HG02981 (cell line): ENCODE results near the gene MMP28.
A peak's percentile ranks its signal among the peaks of the same experiment; 100 is the strongest.

Source experiments
- ATAC-seq: cut with Tn5 transposase; IDR thresholded peaks from one replicate; pipeline ENCODE4 v1.9.1; 2021; ENCODE audit warnings: mild to moderate bottlenecking, moderate library complexity; ENCODE audit not compliant: unreplicated experiment

MMP28 gene, protein sequence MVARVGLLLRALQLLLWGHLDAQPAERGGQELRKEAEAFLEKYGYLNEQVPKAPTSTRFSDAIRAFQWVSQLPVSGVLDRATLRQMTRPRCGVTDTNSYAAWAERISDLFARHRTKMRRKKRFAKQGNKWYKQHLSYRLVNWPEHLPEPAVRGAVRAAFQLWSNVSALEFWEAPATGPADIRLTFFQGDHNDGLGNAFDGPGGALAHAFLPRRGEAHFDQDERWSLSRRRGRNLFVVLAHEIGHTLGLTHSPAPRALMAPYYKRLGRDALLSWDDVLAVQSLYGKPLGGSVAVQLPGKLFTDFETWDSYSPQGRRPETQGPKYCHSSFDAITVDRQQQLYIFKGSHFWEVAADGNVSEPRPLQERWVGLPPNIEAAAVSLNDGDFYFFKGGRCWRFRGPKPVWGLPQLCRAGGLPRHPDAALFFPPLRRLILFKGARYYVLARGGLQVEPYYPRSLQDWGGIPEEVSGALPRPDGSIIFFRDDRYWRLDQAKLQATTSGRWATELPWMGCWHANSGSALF

GRCh38 chr17:35795007-35795870 is at the start of gene MMP28:
Gene MMP28, minus strand, starts transcription at chr17:35795641. Its CDS starts 264 bp downstream, at chr17:35795377.
- no peak for ATAC-seq

DNA sequence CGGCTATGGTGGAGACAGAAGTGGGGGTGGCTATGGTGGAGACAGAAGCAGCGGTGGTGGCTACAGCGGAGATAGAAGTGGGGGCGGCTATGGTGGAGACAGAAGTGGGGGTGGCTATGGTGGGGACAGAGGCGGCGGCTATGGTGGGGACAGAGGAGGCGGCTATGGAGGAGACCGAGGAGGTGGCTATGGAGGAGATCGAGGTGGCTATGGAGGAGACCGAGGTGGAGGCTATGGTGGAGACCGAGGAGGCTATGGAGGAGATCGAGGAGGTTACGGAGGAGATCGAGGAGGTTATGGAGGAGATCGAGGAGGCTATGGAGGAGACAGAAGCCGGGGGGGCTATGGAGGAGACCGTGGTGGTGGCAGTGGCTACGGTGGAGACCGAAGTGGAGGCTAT is 49.1 kb upstream of the MMP28 start:
- ATAC-seq, result no peak

DNA sequence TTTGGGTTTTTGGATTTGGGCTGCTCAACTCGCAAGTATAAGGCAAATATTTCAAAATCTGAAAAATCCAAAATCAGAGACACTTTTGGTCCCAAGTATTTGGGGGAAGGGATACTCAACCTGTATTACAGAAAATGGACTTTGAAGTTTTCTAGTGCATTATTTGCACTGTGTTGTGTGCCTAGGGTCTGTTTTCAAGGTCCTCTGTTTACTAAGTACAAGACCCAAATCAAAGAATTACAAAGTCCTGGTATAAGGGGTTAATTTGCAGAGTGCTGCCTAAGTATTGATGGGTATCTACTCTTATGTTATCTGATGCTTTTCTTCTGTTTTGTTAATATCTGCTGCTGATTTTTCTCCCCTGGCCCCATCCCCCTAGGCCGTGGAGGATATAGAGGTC is 48.3 kb upstream of the MMP28 start:
- ATAC-seq, result no peak

DNA sequence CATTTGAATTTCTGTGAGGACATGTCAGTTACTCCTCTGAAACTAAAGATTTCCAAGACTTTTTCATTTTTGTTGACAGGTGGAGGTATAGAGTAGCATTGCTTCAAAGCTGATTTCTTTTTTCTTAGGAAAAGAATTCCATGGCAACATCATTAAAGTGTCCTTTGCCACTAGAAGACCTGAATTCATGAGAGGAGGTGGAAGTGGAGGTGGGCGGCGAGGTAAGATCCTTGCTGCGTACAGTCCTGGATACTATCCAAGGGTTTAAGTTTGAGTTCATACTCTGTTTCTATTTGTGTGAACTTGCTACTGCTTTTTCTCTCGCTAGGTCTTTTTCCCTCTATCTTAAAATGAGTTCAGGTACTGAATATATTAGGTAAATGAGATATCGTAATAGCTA is 46.8 kb upstream of the MMP28 start:
- ATAC-seq, result no peak

- no peak for ATAC-seq
Measured at GRCh38 chr17:35841505-35841904, 46.1 kb upstream of the MMP28 start.

DNA sequence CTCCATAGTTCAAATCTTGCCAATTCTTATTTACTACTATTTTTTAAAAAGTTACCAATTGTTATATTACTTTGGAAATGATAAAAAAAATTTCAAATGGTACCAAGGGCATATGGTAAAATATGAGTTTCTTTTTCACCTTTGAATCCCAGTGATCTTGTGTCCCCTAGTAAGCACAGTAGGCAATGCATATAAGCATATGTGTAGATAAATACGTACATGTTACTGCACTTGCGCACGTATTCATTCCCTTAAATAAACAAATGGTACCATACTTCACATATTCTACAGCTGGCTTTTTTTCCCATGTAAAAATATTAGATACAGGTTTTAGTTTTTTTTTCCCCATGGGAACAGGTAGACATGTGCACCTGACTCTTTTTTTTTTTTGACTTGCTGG is 45.7 kb upstream of the MMP28 start:
- no peak for ATAC-seq

DNA sequence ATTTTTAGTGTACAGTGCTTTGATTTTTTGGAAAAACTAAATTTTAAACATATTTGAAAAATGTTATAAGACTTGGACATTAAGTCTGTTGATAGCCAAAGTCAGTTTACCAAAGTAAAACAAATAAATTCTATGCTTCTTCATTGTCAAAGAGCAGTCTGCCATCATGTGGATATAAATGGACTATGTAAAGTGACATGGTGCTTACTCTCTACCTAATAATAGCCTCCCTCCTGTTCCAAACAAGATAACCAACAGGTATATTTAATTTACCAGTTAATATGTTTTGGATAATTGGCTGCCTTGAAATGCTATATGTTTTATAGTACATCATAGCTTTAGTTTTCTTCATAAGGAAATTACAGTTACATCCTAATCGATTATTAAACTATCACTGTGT is 29.8 kb upstream of the MMP28 start:
- no peak for ATAC-seq

DNA sequence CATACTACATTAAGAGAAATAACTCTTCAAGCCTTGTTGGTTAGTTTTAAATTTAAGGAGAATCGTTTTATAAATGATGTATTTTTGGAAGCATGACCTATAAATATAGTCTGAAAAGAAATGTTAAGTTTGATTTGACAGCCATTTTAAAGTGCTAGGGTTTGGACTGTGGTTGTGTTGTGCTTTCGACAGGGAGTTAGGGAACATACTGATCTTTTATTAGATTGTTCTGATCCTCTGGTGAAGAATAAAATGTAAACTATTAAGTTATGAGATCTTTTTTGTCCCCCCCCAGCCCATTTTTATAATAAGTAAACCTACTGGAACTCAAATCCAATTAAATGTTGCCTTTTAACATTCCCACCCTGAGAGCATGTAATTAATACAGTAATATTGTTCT is 25.9 kb upstream of the MMP28 start:
- ATAC-seq, result no peak

GRCh38 chr17:35819455-35819854 is 24.0 kb upstream of the MMP28 start:
- no peak for ATAC-seq

DNA sequence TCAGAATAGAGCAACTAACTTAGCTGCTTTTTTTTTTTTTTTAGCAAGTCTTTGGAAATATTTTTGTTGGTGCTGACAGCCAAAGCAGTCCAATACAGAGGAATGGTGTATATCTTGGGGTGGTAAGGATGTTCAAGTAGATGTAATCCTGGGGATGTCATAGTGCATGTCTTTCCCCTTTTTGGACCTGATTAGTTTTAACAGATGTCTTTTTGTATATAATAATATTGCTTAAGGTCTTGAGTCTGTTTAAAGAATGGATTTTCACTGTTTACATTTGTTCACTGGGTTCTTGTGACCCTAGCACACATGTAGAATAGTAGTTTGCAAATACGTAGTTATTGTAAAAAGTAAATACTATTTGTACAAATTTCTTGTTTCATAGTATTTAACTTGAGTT is 21.8 kb upstream of the MMP28 start:
- ATAC-seq, result no peak

DNA sequence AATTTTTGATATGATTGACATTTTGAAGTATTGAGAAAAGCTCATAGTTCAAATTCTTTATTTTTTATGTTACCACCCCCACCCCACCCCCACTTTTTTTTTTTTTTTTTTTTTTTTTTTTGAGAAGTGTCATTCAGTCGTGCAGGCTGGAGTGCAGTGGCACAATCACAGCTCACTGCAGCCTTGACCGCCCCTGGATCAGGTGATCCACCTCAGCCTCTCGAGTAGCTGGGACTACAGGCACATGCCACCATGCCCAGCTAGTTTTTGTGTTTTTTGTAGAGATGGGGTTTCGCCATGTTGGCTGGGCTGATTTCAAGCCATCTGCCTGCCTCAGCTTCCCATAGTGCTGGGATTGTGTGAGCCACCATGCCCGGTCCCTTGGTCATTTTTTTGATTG is 21.3 kb upstream of the MMP28 start:
- no peak for ATAC-seq

DNA sequence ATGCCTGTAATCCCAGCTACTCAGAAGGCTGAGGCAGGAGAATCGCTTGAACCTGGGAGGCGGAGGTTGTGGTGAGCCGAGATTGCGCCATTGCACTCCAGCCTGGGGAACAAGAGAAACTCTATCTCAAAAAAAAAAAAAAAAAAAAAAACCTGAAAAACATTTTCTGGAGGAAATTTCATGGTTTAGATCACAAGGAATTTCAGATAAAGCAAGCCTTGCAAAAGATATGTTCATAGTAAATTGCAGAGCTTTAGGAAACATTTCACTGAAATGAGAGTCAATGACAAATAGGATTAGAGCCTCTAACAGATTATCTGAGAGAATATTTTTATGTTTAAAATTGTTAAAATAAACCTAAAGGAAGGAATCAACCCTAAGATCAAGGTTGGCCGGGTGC is 17.0 kb upstream of the MMP28 start:
- ATAC-seq, result no peak

DNA sequence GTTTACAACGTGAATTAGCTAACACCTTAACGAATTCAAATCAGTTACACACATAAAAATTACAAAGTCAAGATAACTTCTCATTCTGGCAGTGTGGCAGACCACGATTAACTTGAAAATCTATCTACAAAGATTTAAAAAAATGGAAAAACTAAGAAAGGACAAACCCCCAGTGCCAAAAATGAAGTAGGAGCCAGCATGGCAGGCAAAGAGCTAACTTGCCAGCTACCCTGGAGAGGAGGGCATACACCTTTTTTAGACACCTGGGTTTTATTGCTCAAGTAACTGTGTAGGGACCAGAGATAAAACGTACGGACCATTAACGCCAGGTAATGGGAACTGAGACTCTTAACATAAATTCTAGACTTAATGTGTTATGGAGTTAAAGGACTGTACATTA is 16.3 kb upstream of the MMP28 start:
- no peak for ATAC-seq

GRCh38 chr17:35809855-35810461 is 14.5 kb upstream of the MMP28 start:
- no peak for ATAC-seq

GRCh38 chr17:35808962-35809854 is 13.8 kb upstream of the MMP28 start, which contains the start of gene TAF15:
Gene TAF15, plus strand, starts transcription at chr17:35809484. Its CDS starts 86 bp downstream, at chr17:35809570.
- peak; percentile 88 for ATAC-seq

GRCh38 chr17:35808240-35808961 is 13.0 kb upstream of the MMP28 start:
- no peak for ATAC-seq

DNA sequence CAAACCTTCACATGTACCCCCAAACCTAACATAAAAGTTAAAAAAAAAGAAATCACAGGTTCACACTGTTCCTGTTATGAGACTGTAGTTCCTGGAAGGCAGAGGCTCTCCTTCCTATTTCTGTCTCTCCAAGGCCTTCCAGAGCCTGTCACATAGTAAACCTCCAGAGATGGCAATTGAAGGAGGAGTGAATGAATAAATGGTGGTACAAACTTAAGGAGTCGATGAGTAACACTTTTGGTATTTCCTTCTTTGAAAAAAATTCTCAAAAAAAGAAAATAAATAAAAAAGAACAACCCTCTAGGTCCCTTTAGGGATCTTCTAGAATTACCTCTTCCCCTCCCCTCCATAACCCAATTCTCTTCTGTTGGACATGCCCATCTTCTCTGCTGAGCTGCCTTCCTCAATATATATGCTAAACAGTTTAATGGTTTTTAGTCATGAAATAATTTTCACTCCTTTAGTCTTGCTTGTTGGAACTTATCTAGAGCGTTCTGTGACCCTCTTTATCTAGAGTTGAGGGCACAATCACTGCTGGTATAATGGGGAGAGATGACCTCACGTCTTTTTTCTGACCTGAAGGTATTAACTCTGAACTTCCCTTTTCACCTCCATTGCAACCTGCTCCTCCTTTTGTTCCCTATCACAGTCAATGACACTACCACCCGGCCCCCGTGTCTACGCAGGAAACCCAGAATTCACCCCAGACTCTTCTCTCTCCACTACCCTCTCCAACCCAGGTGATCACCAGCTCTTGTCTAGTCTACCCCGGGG is 12.1 kb upstream of the MMP28 start:
- ATAC-seq, result no peak

- no peak for ATAC-seq
Measured at GRCh38 chr17:35804658-35805192, 9.3 kb upstream of the MMP28 start.
